H1 (cell line): Measurements from ENCODE around the gene FAM53B. TPM values are rescaled to one million over a fixed set of nuclear protein-coding genes. Genes with fewer than 3 reads are reported as not detected.

Source experiments
- CTCF ChIA-PET: fragments of 300-600 bp; sonication (Branson Sonifier 250); formaldehyde crosslinking; loops from one replicate; lab custom pipeline; 2021; ENCODE audit not compliant: partially characterized antibody; lab: Charles Lee
- POLR2A ChIA-PET: fragments of 300-600 bp; sonication (Branson Sonifier 250); formaldehyde crosslinking; loops from one replicate; lab custom pipeline; 2021; ENCODE audit warnings: inconsistent platforms; ENCODE audit not compliant: partially characterized antibody; lab: Charles Lee
- DNase-seq, 2 experiments: peaks; one replicate each; pipeline versions ENCODE4 v3.0.0 to v3.0.0-alpha.2; 2010 to 2022; ENCODE audit warnings: low spot score in 2 of 2, low read depth in 1 of 2, mixed read lengths in 1 of 2
- FAIRE-seq: peaks from 2 replicates; lab custom pipeline; 2011; peaks lifted over from hg19 to GRCh38; lab: Jason Lieb, UNC
- H2AFZ ChIP-seq: 2 replicates; pipeline ENCODE4 v1.8.1; 2012; ENCODE audit warnings: low read length, inconsistent platforms
- H2AK5ac ChIP-seq: 2 replicates; pipeline ENCODE4 v1.6.1; 2013; ENCODE audit warnings: low read depth, low read length
- H2BK120ac ChIP-seq: replicated peaks from 2 replicates; pipeline ENCODE3; 2013; ENCODE audit warnings: low read depth, low read length, inconsistent platforms
- H2BK12ac ChIP-seq: 2 replicates; pipeline ENCODE4 v1.6.1; 2013; ENCODE audit warnings: low read depth, low read length
- H2BK15ac ChIP-seq: 2 replicates; pipeline ENCODE4 v1.6.1; 2013; ENCODE audit warnings: low read length
- H2BK20ac ChIP-seq: 2 replicates; pipeline ENCODE4 v1.6.1; 2013; ENCODE audit warnings: low read length
- H2BK5ac ChIP-seq: 2 replicates; pipeline ENCODE4 v1.6.1; 2013; ENCODE audit warnings: low read depth, low read length
- H3K14ac ChIP-seq: 2 replicates; pipeline ENCODE4 v1.6.1; 2013; ENCODE audit warnings: inconsistent platforms; ENCODE audit not compliant: insufficient read length
- H3K18ac ChIP-seq: 2 replicates; pipeline ENCODE4 v1.6.1; 2013; ENCODE audit warnings: low read length; ENCODE audit errors: extremely low read depth
- H3K23ac ChIP-seq: 2 replicates; pipeline ENCODE4 v1.6.1; 2013; ENCODE audit warnings: inconsistent platforms; ENCODE audit not compliant: insufficient read length
- H3K23me2 ChIP-seq: 2 replicates; pipeline ENCODE4 v1.6.1; 2013; ENCODE audit warnings: low read depth, low read length
- H3K27ac ChIP-seq: 2 replicates; pipeline ENCODE4 v1.6.1; 2011; ENCODE audit warnings: low read depth, low read length, inconsistent platforms
- H3K27me3 ChIP-seq, 4 experiments: replicated peaks in 1 of 4; 1 replicate in 1 of 4; 2 replicates in 3 of 4; pipeline versions ENCODE4 v1.6.1 to v1.8.1; 2011 to 2013; ENCODE audit warnings: low read length in 3 of 4, mild to moderate bottlenecking in 3 of 4, inconsistent platforms in 2 of 4, mixed read lengths in 2 of 4, moderate library complexity in 1 of 4; ENCODE audit not compliant: control insufficient read depth in 3 of 4, insufficient read depth in 3 of 4; ENCODE audit errors: extremely low read depth in 1 of 4
- H3K36me3 ChIP-seq, 4 experiments: 2 replicates each; pipeline versions ENCODE4 v1.6.1 to v1.8.1; 2011 to 2013; ENCODE audit warnings: mild to moderate bottlenecking in 4 of 4, low read length in 3 of 4, moderate library complexity in 2 of 4, control low read depth in 1 of 4, inconsistent platforms in 1 of 4; ENCODE audit not compliant: insufficient read depth in 4 of 4, control insufficient read depth in 2 of 4
- H3K4ac ChIP-seq: replicated peaks from 2 replicates; pipeline ENCODE3; 2013; ENCODE audit warnings: low read length, low read depth, mixed read lengths, inconsistent platforms; ENCODE audit not compliant: insufficient read length
- H3K4me1 ChIP-seq, 4 experiments: replicated peaks in 1 of 4; 1 replicate in 1 of 4; 2 replicates in 3 of 4; pipeline versions ENCODE4 v1.6.1 to v1.8.1; 2011 to 2013; ENCODE audit warnings: low read length in 3 of 4, inconsistent platforms in 2 of 4, mixed read lengths in 1 of 4; ENCODE audit not compliant: insufficient read depth in 4 of 4, control insufficient read depth in 3 of 4
- H3K4me2 ChIP-seq, 2 experiments: 2 replicates each; pipeline versions ENCODE4 v1.6.1 to v1.8.1; 2011 to 2013; ENCODE audit warnings: low read depth in 2 of 2, low read length in 2 of 2, control low read depth in 1 of 2, inconsistent platforms in 1 of 2, mild to moderate bottlenecking in 1 of 2; ENCODE audit not compliant: insufficient read depth in 1 of 2
- H3K4me3 ChIP-seq, 4 experiments: fragments of 200-600, 300-600 bp in 1 of 4; sonication (generic), shearing (Covaris generic), sonication (Bioruptor Twin) in 1 of 4; 2 replicates each; pipeline versions ENCODE4 v1.5.1 to v1.8.1; 2011 to 2016; ENCODE audit warnings: low read length in 4 of 4, low read depth in 3 of 4, control low read depth in 2 of 4, inconsistent platforms in 2 of 4, mild to moderate bottlenecking in 2 of 4, mixed read lengths in 1 of 4, moderate library complexity in 1 of 4; ENCODE audit not compliant: insufficient read depth in 2 of 4; ENCODE audit errors: extremely low read depth in 1 of 4
- H3K56ac ChIP-seq: replicated peaks from 2 replicates; pipeline ENCODE3; 2013; ENCODE audit warnings: low read depth, mild to moderate bottlenecking, mixed read lengths, low read length, inconsistent platforms; ENCODE audit not compliant: insufficient read length
- H3K79me1 ChIP-seq: 2 replicates; pipeline ENCODE4 v1.6.1; 2013; ENCODE audit warnings: low read depth, low read length, control low read depth
- H3K79me2 ChIP-seq, 2 experiments: 2 replicates each; pipeline versions ENCODE4 v1.6.1 to v1.8.1; 2012 to 2013; ENCODE audit warnings: low read length in 2 of 2, mild to moderate bottlenecking in 2 of 2, inconsistent platforms in 1 of 2; ENCODE audit not compliant: insufficient read depth in 2 of 2, control insufficient read depth in 1 of 2
- H3K9ac ChIP-seq, 4 experiments: replicated peaks in 1 of 4; 1 replicate in 1 of 4; 2 replicates in 3 of 4; pipeline versions ENCODE4 v1.6.1 to v1.8.1; 2011 to 2013; ENCODE audit warnings: low read depth in 3 of 4, low read length in 3 of 4, control low read depth in 2 of 4, mild to moderate bottlenecking in 2 of 4, moderate library complexity in 2 of 4, inconsistent platforms in 1 of 4; ENCODE audit errors: extremely low read depth in 1 of 4
- H3K9me3 ChIP-seq, 2 experiments: 2 replicates each; pipeline versions ENCODE4 v1.6.1 to v1.8.1; 2012 to 2013; ENCODE audit warnings: mild to moderate bottlenecking in 2 of 2, moderate library complexity in 2 of 2, control low read depth in 1 of 2, inconsistent platforms in 1 of 2, low read depth in 1 of 2, low read length in 1 of 2, mixed read lengths in 1 of 2; ENCODE audit not compliant: insufficient read depth in 2 of 2
- H4K20me1 ChIP-seq, 2 experiments: replicated peaks in 1 of 2; 2 replicates each; pipeline versions ENCODE3 to v1.8.1; 2011 to 2013; ENCODE audit warnings: inconsistent platforms in 2 of 2, low read length in 2 of 2, mild to moderate bottlenecking in 1 of 2; ENCODE audit not compliant: insufficient read depth in 2 of 2, control insufficient read depth in 1 of 2
- H4K5ac ChIP-seq: 2 replicates; pipeline ENCODE4 v1.6.1; 2013; ENCODE audit warnings: low read length, low read depth, mixed read lengths, inconsistent platforms; ENCODE audit not compliant: insufficient read length
- H4K8ac ChIP-seq: 2 replicates; pipeline ENCODE4 v1.8.0; 2013; ENCODE audit warnings: mild to moderate bottlenecking, moderate library complexity, low read length, inconsistent platforms; ENCODE audit not compliant: insufficient read depth; ENCODE audit errors: extremely low read depth
- H4K91ac ChIP-seq: replicated peaks from 2 replicates; pipeline ENCODE3; 2013; ENCODE audit warnings: low read length, mixed read lengths, inconsistent platforms; ENCODE audit not compliant: insufficient read length
- CREB1 ChIP-seq: IDR thresholded peaks from 2 replicates; pipeline ENCODE4 v1.6.1; 2012; ENCODE audit warnings: inconsistent platforms
- SP2 ChIP-seq: IDR thresholded peaks from 2 replicates; pipeline ENCODE4 v1.6.1; 2012; ENCODE audit warnings: mild to moderate bottlenecking, low read length, inconsistent platforms
- YY1 ChIP-seq: IDR thresholded peaks from 2 replicates; pipeline ENCODE4 v1.6.1; 2011; ENCODE audit warnings: low read depth, mild to moderate bottlenecking, low read length
- ZNF274 ChIP-seq: IDR thresholded peaks from 2 replicates; pipeline ENCODE4 v1.7.0; 2012; ENCODE audit warnings: low read length, borderline replicate concordance; ENCODE audit errors: extremely low read depth
- WGBS, 2 experiments: shearing (Covaris generic) in 1 of 2; methylation state at CpG; one replicate each; pipeline versions ENCODE4 v1.1.6 to v1.1.7; 2013 to 2015; ENCODE audit warnings: low lambda C conversion rate in 2 of 2, mixed read lengths in 2 of 2, inconsistent platforms in 1 of 2, low coverage in 1 of 2, missing lambda C conversion rate in 1 of 2; ENCODE audit not compliant: insufficient replicate concordance in 2 of 2, insufficient coverage in 1 of 2, insufficient read length in 1 of 2; ENCODE audit errors: extremely low coverage in 1 of 2, missing lambda C conversion rate in 1 of 2; 5-methylcytosine and 5-hydroxymethylcytosine counted together
- polyA plus RNA-seq, 7 experiments: library from polyadenylated mRNA; depleted of rRNA in 3 of 7; stranded (reverse) in 5 of 7; unstranded in 2 of 7; fragments of >200 nt in 5 of 7; fragments of 200-250 nt in 2 of 7; gene quantifications; 1 replicate in 5 of 7; 2 replicates in 1 of 7; 4 replicates in 1 of 7; pipeline versions ENCODE4 v1.2.1 to v1.2.3, GENCODE V29; 2011 to 2013; ENCODE audit warnings: missing spikeins in 2 of 7, mixed read lengths in 2 of 7
- total RNA-seq: library from RNA; stranded (reverse); fragmentation: NEBNext Ultra II Directional; extraction: Animal tissue kit (Norgen Biotek cat#: 25700); gene quantifications from 2 replicates; pipeline ENCODE4 v1.2.1, GENCODE V29; 2021

FAM53B gene
- total and polyA plus RNA-seq, 2 of the 8 experiments (the other 6 are each of a cell fraction or from before 2014, with no cell fraction given), result 5.3 to 14.4 TPM

GRCh38 chr10:124747745-124748144 is 3.6 kb upstream of the FAM53B start:
- FAIRE-seq (no peak), DNase-seq (no peak)
- no peak overlapping the region for H3K56ac ChIP-seq
- CTCF ChIA-PET, result interaction anchor here (0.5 to 4.1 kb wide), 12 partner anchors 8 to 215 kb away, joined by 3 to 17 read pairs (median 3); no protein-coding TSS in a partner anchor
- H2BK5ac ChIP-seq, result no peak overlapping the region
- no peak overlapping the region for H3K14ac ChIP-seq
- H2BK120ac ChIP-seq, result no peak overlapping the region
- peaks cover 0 to 2% of the 10 kb centered on the region in 2 experiments for H4K20me1 ChIP-seq
- no peak overlapping the region for H4K91ac ChIP-seq
- POLR2A ChIA-PET, result interaction anchor here (1.0 to 1.2 kb wide), 2 partner anchors 44 to 54 kb away, joined by 3 to 5 read pairs; partner anchors contain the start of genes ABRAXAS2 and EEF1AKMT2
- no peak overlapping the region for H3K4me3 ChIP-seq
- H3K18ac ChIP-seq, result no peak overlapping the region
- no peak for TF ChIP-seq ZNF274
- TF ChIP-seq CREB1, result no peak
- TF ChIP-seq SP2, result no peak
- no peak for TF ChIP-seq YY1
- H3K4ac ChIP-seq, result no peak overlapping the region
- H3K9ac ChIP-seq, result no peak overlapping the region
- H3K27ac ChIP-seq, result no peak overlapping the region
- no peak overlapping the region for H4K8ac ChIP-seq
- H3K9me3 ChIP-seq, result no peaks in the 10 kb centered on the region
- no peak overlapping the region for H2BK12ac ChIP-seq
- peaks cover 0 to 8% (median 4%) of the 10 kb centered on the region in 4 experiments; a peak in 3 of 7 replicates for H3K27me3 ChIP-seq
- no peak overlapping the region for H4K5ac ChIP-seq
- H2AFZ ChIP-seq, result no peak overlapping the region
- no peak overlapping the region for H2BK15ac ChIP-seq
- no peak overlapping the region for H2BK20ac ChIP-seq
- H3K23me2 ChIP-seq, result peaks cover 10% of the 10 kb centered on the region
- H3K79me2 ChIP-seq, result no peaks in the 10 kb centered on the region
- no peaks in the 10 kb centered on the region for H3K79me1 ChIP-seq
- no peak overlapping the region for H3K23ac ChIP-seq
- no peak overlapping the region for H3K4me2 ChIP-seq
- H3K4me1 ChIP-seq, result peaks cover 0 to 3% (median 2%) of the 10 kb centered on the region in 4 experiments; a peak in 5 of 7 replicates
- H3K36me3 ChIP-seq, result no peaks in the 10 kb centered on the region; a peak in 1 of 8 replicates
- 90% methylated on average over 1 of the region's 1 CpG; no CpG with 5 or more reads in 1 of the 2 experiments for WGBS, 2 experiments
- H2AK5ac ChIP-seq, result no peak overlapping the region
